ENCODE data around the gene MIS18BP1. TPM values are rescaled to one million over a fixed set of nuclear protein-coding genes. Genes with fewer than 3 reads are reported as not detected.
A peak's percentile ranks its signal among the peaks of the same experiment; 100 is the strongest.

The MIS18BP1 gene
- total RNA-seq, 2 donors from 2014 or later: 6.1 to 10.4 TPM

DNA sequence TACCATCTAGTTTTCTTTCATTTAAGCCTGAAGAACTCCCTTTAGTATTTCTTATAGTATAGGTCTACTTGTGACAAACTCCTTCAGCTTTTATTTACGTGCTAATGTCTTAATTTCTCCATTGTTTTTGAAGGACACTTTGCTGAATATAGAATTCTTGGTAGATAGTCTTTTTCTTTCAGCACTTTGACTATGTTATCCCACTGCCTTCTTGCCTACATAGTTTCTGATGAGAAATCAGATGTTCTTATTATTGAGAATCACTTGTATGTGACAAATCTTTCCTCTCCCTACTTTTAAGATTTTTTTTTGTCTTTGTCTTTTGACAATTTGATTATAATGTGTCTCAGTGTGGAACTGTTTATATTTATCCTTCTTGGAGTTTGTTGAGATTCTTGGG lies 5.1 kb upstream of the MIS18BP1 start:
- no peak for DNase-seq (ENCODE audit: low spot score)
- no peaks in the 10 kb centered on the region for H3K4me1 ChIP-seq
- no peaks in the 10 kb centered on the region for H3K36me3 ChIP-seq
- H3K27ac ChIP-seq: no peak overlapping the region
- peaks cover 9 to 23% of the 10 kb centered on the region in 2 donors for H3K9me3 ChIP-seq
- H3K4me3 ChIP-seq: no peak overlapping the region
- TF ChIP-seq CTCF (IDR thresholded peaks at IDR 0.05): no peak
- no peaks in the 10 kb centered on the region for H3K27me3 ChIP-seq

DNA sequence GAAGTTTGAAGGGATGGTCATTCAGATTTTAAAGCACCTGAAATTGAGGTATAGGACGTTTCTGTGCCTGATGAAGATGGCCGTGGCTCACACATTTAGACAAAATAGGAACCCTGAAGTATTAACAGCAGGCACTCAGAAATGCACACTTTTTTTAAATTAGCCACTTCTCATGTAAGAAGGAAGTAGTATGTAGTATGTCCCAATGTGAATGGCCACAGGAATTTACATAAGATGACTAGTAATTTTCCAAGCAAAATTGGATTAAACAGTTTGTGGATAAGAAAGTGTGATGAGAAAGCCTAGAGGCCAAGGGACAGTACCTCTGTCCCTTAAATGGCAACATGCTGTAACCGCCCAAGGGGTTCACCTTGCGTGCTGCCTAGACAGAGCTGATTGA lies 1.8 kb upstream of the MIS18BP1 start:
- Histone ChIP-seq H3K27me3 (no peaks in the 10 kb centered on the region), H3K4me3 (no peak overlapping the region), H3K27ac (no peak overlapping the region), H3K4me1 (peaks cover 0 to 4% of the 10 kb centered on the region in 2 donors), H3K36me3 (no peaks in the 10 kb centered on the region), H3K9me3 (peaks cover 9 to 21% of the 10 kb centered on the region in 2 donors)
- TF ChIP-seq CTCF (IDR thresholded peaks at IDR 0.05): no peak
- no peak for DNase-seq (ENCODE audit: low spot score)

DNA sequence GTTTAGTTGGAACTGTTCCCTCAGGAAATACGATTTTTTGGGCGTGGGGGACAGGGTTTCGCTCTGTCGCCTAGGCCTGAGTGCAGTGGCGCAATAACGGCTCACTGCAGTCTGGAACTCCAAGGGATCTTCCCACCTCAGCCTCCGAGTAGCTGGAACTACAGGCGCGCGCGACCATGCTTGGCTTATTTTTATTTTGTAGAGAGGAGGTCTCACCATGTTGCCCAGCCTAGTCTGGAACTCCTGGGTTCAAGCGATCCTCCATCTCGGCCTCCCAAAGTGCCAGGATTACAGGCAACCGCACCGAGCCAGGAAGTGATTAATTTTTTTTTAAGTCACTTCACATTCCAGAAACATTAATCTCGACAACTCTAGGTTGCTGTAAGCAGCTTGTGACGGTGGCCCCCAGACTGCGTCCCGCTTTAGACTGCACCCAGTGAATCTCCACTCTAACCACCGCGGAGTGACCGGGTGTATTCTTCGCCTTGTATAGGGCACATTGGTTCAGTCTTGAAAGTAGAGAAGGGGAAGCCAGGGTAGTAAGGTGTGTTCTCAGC lies 830 bp upstream of the MIS18BP1 start:
- TF ChIP-seq CTCF (IDR thresholded peaks at IDR 0.05): no peak
- no peak for DNase-seq (ENCODE audit: low spot score)

GRCh38 chr14:45252366-45253069 lies 484 bp downstream of the MIS18BP1 start:
- Histone ChIP-seq H3K9me3 (no peaks in the 10 kb centered on the region), H3K4me3 (peak overlapping the region; percentile 62 to 76), H3K4me1 (peaks cover 0 to 4% of the 10 kb centered on the region in 2 donors), H3K27me3 (no peaks in the 10 kb centered on the region), H3K36me3 (no peaks in the 10 kb centered on the region), H3K27ac (peak overlapping the region; percentile 88 to 93)
- TF ChIP-seq CTCF (IDR thresholded peaks at IDR 0.05): no peak
- no peak for DNase-seq (ENCODE audit: low spot score)

More for the DNA sequence above, 830 bp upstream of the MIS18BP1 start:
- H3K27me3 ChIP-seq: no peaks in the 10 kb centered on the region
- peak overlapping the region; percentile 88 to 93 for H3K27ac ChIP-seq
- peaks cover 0 to 4% of the 10 kb centered on the region in 2 donors for H3K4me1 ChIP-seq
- H3K4me3 ChIP-seq: peak overlapping the region; percentile 62 to 76
- no peaks in the 10 kb centered on the region for H3K36me3 ChIP-seq
- H3K9me3 ChIP-seq: peaks cover 6 to 12% of the 10 kb centered on the region in 2 donors

GRCh38 chr14:45251912-45252311 lies 1.1 kb downstream of the MIS18BP1 start:
- H3K27me3 ChIP-seq: no peaks in the 10 kb centered on the region
- no peak overlapping the region for H3K27ac ChIP-seq
- no peak for TF ChIP-seq CTCF (IDR thresholded peaks at IDR 0.05)
- no peak for DNase-seq (ENCODE audit: low spot score)
- no peaks in the 10 kb centered on the region for H3K36me3 ChIP-seq
- no peaks in the 10 kb centered on the region for H3K9me3 ChIP-seq
- peaks cover 0 to 4% of the 10 kb centered on the region in 2 donors for H3K4me1 ChIP-seq
- H3K4me3 ChIP-seq: peak overlapping the region in 1 of 2 donors; percentile 76

Data from right atrium auricular region (tissue), 2 donors.